GM23338 (cell line): ENCODE results near the gene IGF2.

Experiments
- CREB1 ChIP-seq: fragments of 250-450 bp; sonication (Bioruptor Pico); IDR thresholded peaks from 2 replicates; pipeline ENCODE4 v1.5.0; 2020; ENCODE audit warnings: low read depth, mild to moderate bottlenecking, moderate library complexity
- CTCF ChIP-seq, 2 experiments: fragments of 200-600 bp in 1 of 2; sonication (generic) in 1 of 2; conservative IDR thresholded peaks; 2 replicates each; pipeline versions ENCODE4 v1.5.1 to v1.6.1; 2016 to 2017; ENCODE audit warnings: antibody characterized with exemption in 2 of 2, low read depth in 2 of 2, mild to moderate bottlenecking in 2 of 2, moderate library complexity in 1 of 2
- ETS1 ChIP-seq: IDR thresholded peaks from 2 replicates; pipeline ENCODE4 v1.6.1; 2016; ENCODE audit warnings: antibody characterized with exemption
- EZH2 ChIP-seq: fragments of 200-600 bp; sonication (generic); IDR thresholded peaks from one replicate; pipeline ENCODE4 v1.8.0; 2017; ENCODE audit warnings: antibody characterized with exemption, mild to moderate bottlenecking, low read depth; ENCODE audit not compliant: unreplicated experiment
- EZH2phosphoT487 ChIP-seq: fragments of 200-600 bp; sonication (generic); IDR thresholded peaks from one replicate; pipeline ENCODE4 v1.8.1; 2018; ENCODE audit warnings: antibody characterized with exemption; ENCODE audit not compliant: unreplicated experiment
- JUNB ChIP-seq: IDR thresholded peaks from one replicate; pipeline ENCODE4 v1.6.1; 2016; ENCODE audit warnings: antibody characterized with exemption; ENCODE audit not compliant: unreplicated experiment
- NANOG ChIP-seq: IDR thresholded peaks from 2 replicates; pipeline ENCODE4 v1.6.1; 2016; ENCODE audit warnings: antibody characterized with exemption, borderline replicate concordance
- POLR2AphosphoS5 ChIP-seq: IDR thresholded peaks from 2 replicates; pipeline ENCODE4 v1.6.1; 2016; ENCODE audit warnings: antibody characterized with exemption, low read depth
- REST ChIP-seq: IDR thresholded peaks from one replicate; pipeline ENCODE4 v1.6.1; 2018; ENCODE audit warnings: antibody characterized with exemption; ENCODE audit not compliant: unreplicated experiment
- STAT1 ChIP-seq: IDR thresholded peaks from one replicate; pipeline ENCODE4 v1.6.1; 2016; ENCODE audit warnings: antibody characterized with exemption; ENCODE audit not compliant: unreplicated experiment
- ZNF114 ChIP-seq: fragments of 250-450 bp; sonication (Bioruptor Pico); IDR thresholded peaks from 2 replicates; pipeline ENCODE4 v1.5.0; 2020; ENCODE audit warnings: mild to moderate bottlenecking, moderate library complexity
- ZNF331 ChIP-seq: fragments of 250-450 bp; sonication (Bioruptor Pico); IDR thresholded peaks from 2 replicates; pipeline ENCODE4 v1.5.0; 2020; ENCODE audit warnings: low read depth, mild to moderate bottlenecking, moderate library complexity

- TF ChIP-seq CTCF (conservative IDR thresholded peaks at IDR 0.05; ENCODE audit: low read depth in 2 of 2) (no peak), EZH2 (no peak), ZNF114 (CRISPR knock-in tag) (no peak), POLR2AphosphoS5 (no peak), NANOG (no peak), JUNB (no peak), REST (no peak), CREB1 (no peak), STAT1 (no peak), EZH2phosphoT487 (no peak), ZNF331 (CRISPR knock-in tag) (no peak), ETS1 (no peak)
Measured at GRCh38 chr11:2133241-2134021, 5.8 kb downstream of the IGF2 start.
